CD4-positive, alpha-beta T cell treated with Interleukin-4 for 4 hours (primary cell): ENCODE results near the gene BLMH.
"Not testable (repeated sequence)": the region's sequence is repeated elsewhere in the genome, so short reads cannot be mapped to it uniquely, and the experiment has no call there.

ENCODE experiments used
- DNase-seq: peaks from one replicate; pipeline ENCODE4 v3.0.0-alpha.2; 2020

BLMH gene

DNA sequence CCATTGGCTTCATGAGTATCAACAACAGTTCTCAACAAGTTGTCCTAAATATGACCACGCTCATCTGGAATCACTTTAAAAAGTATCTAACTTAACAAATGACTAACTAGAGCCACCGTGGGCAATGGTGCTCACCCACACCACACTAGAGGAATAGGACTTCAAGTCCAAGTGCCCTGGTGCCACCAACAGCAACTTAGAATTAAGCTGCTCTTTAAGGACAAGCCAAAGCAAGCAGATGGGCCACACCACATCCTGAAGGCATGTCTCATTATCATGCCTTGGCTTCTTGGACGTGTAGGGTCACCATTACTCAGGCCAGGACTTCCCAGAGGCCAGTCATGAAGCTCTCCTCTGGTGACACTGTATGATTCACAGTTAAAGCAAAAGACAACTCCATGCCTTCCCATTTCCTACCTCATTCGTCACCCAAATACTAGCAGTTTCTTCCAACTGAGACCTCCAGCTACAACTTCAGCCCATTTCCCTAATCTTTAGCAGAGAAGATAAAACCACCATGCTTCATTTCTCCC lies 46.8 kb downstream of the BLMH start:
- no peak for DNase-seq

DNA sequence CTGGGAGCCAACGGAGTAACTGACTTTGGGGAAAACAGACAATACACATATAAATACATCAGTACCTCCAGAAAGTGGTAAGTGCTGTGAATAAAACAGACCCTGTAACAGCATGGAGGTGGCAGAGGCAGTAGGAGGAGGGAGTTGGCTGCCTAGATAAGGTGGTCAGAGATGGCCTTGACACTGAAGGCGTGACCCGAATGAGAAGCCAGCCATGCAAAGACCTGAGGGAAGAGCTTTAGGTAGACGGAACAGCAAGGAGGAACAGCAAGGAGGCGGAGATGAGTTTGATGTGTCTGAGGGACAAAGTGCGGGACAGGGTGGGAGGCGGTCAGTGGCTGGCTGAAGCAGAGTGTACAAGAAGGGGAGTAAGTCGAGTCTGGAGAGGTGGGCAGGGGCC lies 48.2 kb downstream of the BLMH start:
- DNase-seq, result no peak

DNA sequence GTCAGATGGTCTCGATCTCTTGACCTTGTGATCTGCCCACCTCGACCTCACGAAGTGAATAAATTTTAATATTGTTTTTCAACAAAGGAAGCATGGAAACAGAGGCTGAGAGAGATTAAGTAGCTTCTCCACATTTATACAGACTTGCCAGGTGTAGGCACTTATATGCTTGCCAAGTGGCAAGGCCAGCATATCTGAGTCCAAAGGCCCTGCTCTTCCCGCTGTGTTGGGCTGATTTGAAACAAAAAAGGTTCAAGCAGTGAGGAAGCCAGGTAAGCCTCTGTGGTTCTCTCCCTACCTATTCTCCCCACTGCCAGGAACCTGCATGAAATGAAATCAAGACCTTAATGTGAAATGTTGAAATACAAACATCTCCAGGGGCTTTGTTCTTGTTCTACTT lies 48.7 kb downstream of the BLMH start:
- no peak for DNase-seq

DNA sequence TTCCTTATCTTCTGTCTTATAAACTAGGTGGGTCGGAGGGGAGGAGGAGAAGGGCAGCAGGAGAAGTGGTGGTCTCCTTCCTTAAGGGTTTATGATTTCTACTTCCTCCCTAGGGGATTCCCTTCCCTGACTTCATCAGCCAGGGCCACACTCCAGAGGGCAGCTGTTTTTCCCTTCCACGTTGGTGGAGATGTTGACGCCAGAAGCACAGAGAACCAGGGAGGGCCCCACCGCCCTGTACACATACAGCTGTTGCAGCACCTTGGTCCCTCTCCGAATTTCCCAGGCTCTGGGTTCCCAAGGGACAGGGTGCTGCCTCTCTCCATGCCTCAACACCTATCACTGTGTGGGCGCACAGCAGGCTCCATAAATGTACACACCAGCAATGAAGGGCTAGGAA lies 50.7 kb downstream of the BLMH start:
- DNase-seq, result no peak

DNA sequence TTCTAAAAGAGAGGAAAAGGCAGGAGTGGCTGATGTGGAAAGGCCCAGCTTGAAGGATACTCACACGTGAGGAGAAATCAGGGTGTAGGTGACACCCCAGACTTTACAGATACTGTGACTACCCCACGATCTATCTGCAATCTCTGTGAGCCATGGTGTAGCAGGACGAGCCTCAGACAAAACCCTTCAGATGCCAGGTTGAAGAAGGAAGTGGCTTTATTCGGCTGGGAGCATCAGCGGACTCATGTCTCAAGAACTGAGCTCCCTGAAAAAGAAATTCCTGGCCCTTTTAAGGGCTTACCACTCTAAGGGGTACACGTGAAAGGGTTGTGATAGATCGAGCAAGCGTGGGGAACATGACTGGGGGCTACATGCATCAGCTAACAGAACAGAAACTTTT lies 51.6 kb downstream of the BLMH start:
- DNase-seq, result no peak

DNA sequence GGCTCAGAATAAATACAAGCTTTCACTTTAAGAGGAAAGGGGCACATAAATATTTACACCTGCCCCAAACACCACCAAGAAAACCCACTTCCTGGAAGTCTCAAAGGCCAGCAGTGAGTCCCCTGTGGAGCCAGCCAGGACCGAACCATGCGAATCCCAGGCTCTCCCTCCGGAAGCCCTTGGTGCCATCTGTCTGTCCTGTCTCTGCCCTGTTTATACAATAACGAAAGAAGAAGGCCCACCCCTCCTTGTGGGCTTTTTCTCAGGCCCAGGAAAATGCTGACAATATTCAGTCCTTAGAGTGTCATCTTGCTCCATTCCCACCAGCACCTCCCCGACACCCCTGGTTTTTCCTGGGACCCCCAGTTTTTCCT lies 52.7 kb downstream of the BLMH start:
- no peak for DNase-seq

DNA sequence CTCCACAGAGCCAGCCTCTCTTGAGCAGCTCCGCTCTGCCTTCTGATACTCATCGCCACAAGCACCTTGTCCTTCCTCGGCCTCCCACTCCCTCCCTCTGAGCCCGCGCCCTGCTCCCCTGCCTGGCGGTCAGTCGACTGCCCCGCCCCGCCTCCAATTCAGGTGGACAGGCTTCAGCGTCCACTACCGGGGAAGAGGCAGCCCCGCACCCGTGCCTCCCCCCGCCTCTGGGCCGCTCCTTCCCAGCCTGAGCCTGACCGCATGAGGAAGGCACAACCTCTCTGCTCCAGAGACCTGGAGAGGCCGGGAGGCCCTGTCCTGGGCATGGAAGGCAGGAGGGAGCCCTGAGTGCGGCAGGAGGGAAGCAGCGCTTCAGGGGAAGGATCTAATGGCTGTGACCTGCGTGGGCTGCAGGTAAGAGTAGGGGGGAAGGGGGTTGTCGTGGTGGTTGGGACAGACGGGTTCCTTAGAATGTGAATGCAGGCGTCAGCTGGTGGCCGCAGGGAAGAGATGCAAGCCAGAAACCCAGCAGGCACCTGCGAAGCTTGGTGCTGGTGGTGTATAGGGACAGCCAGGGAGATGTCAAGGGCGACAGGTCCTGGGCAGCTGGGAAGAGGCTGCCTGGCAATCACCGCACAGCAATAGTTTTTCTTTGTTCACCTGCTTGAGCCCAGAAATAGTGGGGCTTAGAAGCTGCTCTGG lies 53.2 kb downstream of the BLMH start:
- no peak for DNase-seq

DNA sequence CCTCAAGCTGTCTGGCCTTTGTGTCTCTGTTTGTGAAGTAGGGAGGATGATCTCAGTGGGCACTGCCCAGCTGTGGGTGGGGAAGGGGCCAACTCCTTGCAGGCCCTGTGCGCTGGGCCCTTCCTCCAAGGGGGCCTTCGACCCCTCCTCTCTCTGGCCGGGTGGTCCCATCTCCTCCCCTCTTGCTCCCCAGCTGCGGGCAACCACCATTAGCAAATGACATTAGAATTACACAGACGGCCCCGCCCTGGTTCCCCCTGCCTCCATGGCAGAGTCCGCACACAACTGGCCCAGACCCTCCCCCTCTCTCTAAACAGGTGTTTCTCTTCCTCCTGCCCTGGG lies 53.8 kb downstream of the BLMH start:
- DNase-seq, result no peak

DNA sequence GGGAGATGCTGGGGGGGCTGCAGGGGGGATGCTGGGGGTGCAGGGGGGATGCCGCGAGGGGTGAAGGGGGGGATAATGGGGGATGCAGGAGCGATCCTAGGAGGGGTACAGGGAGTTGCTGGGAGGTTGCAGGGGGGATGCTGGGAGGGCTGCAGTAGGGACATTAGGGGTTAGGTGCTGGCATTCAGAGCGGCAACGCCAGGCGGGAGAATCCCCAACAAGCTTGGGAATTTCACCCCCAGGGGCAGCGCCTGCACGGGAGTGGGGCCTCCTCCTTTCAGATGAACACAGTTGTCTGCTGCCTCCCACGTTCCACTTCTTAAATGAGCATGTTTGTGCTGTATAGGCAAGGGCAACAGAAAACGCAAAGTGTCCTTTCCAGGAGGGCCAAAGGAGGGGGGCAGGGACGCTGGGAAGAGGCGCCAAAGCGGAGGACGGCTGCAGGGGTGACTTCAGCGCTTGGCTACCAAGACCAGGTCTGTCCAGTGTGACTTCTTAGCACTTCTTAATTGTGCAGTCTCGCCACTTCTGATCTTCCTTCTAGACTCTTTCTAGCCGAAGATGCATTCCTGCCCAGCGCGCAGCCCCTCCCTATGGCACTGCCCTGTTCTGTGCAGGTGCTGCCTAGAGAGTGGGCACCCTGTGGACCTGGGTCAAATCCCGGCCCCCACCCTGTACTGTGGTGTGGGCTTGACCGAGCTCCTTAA lies 54.3 kb downstream of the BLMH start:
- DNase-seq, result no peak

DNA sequence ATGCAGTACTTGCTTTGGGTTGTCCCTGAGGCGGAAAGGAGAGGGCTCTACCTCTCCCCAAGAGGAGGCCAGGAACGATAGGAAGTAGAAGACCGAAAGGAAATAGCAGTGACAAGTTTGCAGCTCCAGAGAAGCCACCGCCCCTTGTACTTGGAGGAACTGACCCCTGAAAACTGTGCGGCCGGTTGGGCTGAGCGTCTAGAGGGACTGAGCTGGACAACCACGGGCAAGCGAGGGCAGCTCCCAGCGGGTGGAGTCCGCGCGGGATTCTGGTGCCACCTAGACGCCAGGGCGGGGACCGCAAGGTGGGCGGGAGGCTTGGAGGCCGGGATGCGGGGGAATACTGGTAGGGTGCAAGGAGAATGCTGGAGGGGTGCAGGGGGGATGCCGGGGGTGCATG lies 55.0 kb downstream of the BLMH start:
- DNase-seq, result no peak

DNA sequence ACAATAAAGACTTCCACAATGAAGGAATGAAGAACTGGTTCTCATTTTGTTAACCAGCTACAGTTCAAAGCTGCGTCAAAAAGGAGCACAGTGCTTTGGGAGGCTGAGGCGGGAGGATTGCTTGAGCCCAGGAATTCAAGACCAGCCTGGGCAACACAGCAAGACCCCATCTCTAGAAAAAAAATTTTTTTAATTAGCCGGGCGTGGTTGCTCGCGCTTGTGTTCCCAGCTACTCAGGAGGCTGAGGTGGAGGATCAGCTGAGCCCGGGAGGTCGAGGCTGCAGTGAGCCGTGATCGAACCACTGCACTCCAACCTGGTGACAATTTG lies 55.5 kb downstream of the BLMH start:
- no peak for DNase-seq

DNA sequence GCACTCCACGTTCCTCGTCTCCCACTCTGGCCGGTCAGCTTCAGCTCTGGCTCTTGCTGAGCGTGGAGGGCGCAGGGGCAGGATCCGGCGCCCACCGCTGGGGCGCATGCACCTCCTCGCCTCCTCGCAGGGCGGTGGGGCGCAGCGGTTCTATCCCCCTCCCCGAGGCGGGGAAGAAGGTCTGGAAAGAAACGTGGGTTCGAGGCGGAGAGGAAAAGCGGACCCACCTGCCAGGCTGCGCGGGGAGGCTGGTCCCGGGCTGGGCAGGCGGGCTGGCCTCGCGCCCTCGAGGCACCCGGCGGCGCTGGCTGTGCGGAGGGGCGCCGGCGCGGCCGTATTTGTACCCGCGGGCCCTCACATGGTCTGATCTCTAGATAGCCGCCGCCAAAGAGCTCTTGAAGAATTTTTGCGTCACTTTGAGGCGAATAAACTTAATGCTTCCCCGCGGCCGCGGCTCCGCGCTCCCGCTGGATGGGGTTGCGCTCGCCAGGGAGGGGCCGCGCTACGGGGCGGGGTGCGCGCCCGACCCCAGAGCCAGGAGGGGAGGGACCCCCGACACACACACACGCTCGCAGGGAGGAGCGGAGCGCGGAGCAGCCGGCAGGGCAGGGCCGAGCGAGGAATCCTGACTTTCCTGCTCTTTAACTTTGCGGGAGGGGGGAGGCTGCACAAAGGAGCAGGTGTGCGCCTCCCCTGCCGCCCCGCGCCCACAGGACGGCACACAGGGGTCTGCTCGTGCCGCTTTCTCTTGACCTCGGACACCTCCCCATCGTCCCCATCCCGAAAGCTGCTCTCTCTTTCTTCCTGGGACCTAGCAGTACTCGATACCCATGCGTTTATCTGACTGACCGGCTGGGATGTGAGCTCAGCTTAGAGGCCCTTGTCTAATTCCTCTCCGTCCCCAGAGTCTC lies 56.1 kb downstream of the BLMH start, which contains the start of gene SLC6A4:
Gene SLC6A4 (minus strand): TSS at position 312 of the 911 bp plus-strand sequence. CDS start 13,739 bp downstream, outside the sequence.
- DNase-seq, result no peak

DNA sequence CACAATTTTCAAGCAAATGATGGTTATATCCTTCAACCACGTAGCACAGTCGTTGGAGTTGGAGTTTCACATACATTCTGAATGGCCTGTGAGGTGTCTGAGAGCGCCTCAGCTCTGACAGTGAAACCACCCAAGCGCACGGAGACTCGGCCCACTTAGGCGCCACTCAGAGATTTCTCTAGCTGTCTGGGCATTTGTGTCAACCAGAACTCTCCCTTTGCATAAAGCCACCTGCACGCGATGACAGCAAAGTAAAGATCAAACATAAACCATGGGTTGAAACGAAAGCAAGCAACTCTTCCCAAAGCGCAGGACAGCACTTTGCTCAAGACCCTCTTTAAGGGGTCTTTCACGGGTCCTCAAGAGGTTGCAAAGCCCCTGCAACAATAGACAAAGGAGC lies 56.8 kb downstream of the BLMH start:
- DNase-seq, result no peak

DNA sequence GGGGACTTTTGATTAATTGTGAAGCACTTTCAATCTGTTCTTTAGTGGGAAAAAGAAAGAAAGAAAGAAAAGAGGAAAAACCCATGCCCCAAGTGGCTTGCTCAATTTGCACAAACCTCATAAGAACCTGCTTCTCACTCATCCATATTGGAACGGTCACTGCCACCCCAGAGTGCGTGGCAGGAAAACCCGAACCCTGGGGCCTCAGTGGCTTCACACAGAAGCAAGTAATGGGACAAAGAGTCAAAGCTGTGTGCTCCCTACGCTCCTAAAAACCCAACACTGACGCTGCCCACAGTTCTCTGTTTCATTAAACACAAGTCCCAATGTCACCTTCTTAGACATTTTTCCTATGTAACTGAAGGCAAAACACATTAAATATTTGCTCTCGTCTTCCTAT lies 57.4 kb downstream of the BLMH start:
- DNase-seq, result no peak

DNA sequence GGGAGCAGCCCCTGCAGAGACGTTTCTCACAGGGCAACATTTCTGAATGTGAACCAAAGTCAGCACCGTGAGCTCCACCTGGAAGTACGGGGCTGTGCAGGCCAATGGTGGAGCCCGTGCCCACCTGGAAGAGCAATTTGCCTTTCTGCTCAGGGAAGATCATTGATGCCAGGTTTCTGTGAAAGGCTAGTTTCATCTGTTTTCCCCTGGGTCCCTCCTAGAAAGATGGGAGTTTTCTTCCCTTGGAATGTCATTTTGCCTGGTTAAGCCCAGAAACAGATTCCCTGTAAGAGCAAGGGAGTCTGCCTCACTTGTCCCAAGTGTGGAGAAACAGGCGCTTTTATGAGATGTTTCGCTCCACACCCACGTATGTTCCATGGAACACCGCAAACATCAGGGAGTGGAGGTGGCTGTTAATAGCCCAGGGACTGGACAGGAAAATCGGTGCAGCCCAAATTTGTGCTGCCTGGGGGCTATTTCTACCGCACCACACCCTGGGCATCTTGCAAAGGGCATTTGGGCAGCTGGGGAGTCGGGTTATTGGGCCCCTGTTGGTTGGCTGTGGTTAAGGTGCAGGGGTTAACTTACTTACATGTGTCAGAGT lies 58.8 kb downstream of the BLMH start:
- no peak for DNase-seq

DNA sequence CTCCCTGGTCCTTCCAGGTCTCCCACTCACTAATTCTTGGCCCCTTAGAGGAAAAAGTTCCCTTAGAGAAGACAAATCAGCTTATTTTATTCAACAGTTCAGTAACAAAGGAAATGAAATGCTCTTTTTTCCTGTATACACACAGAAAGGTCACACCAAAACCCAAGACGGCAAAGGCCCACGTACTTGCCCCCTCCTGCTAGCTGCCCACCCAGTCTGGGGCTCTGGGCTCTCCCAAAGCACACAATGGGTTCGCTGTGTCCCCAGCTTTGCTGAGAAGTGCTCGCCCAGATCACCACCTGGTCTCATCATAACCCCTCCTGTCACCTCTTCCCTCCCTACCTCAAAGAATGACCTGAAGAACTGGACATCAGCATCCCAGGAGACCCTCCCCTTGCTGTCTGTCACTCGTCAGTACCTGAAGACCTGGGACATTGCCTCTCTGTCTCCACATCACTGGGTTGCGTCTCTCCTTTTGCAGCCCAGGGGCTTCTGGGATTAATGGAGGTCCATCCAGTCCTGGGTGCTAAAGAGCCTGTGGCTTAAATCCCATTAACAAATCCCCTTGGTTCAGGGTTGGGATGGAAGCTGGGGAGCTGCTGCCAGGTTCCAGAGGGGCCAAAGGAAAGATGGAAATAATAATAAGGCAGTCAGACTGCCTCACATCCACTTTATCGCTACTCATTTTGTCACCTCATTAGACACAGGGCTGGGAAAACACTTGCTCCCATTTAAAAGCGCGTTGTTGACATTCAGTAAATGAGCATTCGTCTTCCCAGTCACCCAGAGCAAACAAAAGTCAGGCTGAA lies 59.5 kb downstream of the BLMH start:
- DNase-seq, result no peak

DNA sequence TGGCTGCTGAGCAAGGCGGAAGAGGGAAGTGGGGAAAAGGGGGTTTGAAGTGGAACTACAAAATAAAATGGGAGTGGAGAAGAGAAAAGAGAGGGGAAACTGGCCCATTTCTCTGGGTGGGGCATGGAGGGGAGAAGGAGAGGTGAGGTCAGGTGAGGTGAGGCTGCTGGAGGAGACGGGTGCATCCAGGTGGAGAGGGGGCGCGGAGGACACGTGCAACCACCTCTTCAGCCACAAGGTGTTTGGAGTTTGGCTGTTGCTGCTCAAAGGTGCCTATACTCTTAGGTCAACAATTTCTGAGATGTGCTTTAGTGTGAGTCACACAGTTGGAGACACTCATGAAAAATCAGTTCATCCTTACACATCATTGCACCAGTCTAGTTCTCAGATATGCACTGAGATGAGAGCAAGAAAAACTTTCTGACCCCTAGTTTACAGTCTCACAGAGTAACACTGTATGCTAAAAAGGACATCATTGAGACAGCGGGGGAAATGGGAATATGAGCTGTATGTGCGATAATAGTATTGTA lies 61.1 kb downstream of the BLMH start:
- DNase-seq, result no peak

DNA sequence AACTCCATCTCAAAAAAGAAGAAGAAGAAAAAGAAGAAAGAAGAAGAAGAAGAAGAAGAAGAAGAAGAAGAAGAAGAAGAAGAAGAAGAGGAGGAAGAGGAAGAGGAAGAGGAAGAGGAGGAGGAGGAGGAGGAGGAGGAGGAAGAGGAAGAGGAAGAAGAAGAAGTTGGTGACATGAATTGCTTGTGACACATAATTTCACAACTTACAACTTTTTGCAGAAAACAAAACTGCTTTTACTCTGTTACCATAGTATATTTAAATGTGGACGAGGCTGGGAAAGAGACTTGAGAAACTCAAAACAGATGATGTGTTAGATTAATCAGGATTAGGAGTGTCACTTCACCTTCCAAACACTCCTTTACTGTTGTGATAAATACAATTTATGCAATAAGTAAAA lies 61.7 kb downstream of the BLMH start:
- DNase-seq, result not testable (repeated sequence)

DNA sequence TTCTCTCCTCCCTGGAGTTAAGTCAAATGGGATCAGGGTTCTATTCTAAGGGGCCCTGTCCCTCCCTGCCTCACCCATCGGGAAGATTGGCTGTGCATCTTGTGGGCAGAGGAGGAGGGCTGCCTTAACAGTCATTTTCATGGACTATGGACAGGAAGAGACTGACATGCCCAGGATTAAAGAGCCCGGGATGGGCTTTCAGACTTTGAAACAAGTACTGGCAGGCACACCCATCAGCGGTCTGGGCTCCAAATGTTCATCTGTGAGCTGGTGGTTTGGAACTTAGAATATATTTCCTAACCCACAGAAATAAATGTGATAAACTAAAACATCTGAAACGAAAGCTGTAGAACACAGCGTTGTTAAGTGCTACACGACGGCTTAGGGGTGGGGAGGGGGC lies 62.7 kb downstream of the BLMH start:
- no peak for DNase-seq

DNA sequence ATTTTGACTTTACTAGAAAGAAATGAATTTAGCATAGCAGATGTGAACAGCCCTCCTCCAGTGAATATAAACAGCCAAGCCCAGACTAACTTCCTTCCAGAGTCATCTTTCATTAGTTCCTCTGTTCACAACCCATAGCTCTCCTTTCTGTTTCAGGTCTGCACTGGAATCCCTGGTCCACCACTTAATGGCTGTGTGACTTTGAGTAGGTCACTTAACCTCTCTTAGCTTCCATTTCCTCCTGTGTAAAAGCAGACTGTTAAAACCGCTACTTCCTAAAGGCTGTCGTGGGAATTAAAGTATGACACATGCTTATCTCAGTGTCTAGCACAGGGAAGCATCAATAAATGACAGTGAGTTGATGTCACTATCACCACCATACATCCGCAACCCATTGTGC lies 63.7 kb downstream of the BLMH start:
- no peak for DNase-seq

DNA sequence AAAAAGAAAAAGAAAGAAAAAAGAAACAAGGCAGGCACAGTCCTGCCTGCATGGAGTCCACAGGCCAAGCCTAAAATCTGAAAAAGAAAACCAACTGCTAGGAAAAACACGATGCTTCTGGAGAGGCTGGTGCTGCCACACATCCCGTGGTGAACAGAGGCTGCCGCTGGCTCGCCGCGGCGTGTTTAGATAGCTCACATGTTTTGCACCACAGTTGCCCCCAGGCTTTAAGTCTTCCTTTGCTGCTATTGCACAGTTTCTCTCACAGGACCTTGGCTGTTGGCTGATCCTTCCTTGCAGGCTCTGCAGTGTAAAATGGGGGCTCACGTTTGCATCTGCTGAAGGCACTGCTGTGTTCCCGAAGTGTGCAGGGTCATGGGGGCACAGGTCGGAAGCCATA lies 64.9 kb downstream of the BLMH start:
- DNase-seq, result no peak

DNA sequence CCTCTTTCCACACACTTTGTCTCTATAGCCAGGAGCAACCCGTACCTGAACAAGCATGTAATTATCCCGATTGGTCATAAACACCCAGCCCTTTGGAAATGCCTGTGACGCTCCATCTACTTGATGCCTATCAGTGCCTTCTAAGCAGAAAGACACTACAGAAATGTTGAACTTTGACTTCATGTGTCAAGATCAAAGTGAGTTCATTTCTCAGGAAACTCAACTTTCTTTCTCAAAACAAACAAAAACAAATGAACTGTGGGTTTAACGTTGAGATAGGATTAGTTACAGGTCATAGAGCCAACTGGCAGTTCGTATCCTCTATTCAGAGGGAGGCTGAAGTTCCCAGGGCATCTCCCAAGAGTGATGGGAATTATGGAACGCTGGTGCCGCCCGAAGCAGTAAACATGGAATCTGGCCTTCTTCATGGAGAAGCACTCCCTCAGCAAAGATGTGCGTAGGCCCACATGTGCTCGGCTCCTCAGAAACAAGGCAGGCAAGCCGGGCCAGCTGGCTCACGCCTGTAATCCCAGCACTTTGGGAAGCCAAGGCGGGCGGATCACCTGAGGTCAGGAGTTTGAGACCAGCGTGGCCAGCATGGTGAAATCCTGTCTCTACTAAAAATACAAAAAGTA lies 65.7 kb downstream of the BLMH start:
- no peak for DNase-seq
